GM21529 (cell line): ENCODE data around the gene CASQ2.

Source experiments
- ATAC-seq: cut with Tn5 transposase; IDR thresholded peaks from one replicate; pipeline ENCODE4 v1.9.1; 2021; ENCODE audit not compliant: unreplicated experiment

CASQ2 gene

DNA sequence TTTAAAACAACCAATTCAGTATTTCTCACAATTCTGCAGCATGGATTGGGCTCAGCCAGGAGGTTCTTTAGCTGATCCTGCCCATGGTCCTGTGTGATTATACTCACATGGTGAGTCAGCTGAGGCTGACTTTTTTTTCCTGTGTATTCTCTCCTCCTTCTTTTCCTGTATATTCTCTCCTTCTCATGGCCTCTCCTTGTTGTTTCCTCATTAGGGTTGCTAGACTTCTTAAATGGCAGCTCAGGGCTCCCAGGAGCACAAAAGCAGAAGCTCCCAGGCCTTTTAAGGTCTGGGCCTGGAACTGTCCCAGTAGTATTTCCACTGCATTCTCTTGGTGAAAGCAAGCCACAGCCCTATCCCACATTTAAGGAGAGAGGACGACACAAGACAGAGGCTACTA lies 99.9 kb downstream of the CASQ2 start:
- no peak for ATAC-seq

DNA sequence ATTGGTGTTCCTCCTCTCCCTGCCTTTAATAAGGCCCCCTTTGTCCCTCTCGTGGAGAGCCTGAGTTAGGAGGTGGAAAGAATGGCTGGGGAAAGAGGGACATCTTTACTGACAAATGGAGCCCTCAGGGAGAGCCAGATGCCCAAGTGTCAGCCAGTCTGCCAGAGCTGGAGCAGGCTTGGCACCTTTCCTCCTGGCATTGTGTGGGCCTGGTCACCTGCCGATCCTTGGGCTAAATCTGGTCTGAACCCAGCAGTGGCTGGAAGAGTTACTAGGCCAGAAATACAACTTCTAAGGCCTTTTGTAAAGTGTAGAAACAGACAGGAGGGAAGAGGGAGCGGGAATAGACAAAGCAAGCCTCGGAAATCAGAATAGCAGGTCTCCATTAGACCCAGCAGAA lies 101.8 kb downstream of the CASQ2 start:
- no peak for ATAC-seq

DNA sequence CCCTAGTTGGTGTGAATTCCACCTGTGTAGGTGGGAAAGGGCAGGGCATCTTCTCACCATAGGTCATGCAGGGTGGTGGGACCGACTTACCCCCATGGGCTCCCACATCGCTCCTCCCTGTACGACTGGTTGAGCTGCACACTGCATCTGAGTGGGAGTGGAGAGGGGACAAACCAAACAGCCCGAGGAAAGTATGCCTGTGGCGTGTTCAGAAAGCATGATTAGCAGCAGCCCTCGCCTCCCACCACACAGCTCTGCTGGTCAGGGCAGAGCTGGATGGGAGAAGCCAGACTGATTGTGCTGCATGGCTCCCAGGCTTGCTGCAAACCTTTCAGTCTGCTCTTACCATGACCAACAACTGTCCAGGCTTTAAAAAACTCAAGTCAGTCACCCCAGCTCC lies 102.3 kb downstream of the CASQ2 start:
- no peak for ATAC-seq

DNA sequence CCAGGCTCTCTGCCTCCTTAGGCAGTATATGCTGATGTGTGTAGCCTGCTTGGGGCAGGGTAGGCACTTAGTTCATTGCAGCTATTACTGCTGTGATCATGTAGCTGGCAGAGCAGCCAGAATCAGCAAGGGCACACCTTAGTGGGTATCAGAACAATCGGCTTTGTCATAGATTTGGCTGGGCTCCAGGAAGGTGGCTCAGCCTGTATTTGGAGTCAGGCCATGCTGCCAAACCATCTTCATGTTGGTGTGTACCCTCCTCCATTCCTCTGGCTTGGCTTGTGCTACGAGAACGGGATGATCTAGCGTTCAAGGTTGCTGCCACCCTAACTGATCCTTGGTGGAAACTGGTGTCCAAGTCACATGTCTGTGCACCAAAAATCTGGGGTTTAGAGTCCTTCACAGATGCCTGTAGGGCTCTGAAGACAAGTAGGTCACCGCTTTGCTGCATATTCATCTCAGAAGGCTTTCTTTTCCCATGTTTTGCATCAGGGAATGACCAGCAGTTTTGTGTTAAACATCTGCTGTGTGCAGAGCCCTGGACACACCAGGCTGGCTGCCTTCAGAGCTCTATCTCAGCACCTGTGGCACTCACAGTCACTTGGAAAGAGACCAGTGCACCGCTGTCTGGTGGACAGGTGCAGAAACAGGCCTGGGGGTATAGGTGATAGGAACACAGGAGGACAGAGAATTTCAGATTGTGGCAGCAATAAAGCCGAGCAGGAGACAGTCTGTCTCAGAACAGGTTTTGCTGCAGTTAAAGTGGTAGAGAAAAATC lies 103.0 kb downstream of the CASQ2 start:
- no peak for ATAC-seq

DNA sequence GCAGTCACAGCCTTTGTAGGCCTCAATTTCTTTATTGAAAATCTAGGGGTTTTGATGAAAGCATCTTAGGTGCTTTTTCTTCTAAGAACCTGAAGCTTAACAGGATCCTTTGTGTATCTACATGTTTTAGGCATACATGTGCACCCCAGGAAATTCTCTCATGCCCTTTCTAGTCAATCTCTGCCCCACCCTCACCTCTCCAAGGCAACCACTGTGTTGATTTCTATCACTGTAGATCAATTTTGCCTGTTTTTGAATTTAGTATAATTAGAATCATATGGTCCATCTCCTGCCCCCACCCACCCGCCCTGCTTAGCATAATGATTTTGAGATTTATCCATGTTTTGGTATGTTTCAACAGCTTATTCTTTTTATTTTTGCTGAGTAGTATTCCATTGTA lies 107.4 kb downstream of the CASQ2 start:
- ATAC-seq = no peak

DNA sequence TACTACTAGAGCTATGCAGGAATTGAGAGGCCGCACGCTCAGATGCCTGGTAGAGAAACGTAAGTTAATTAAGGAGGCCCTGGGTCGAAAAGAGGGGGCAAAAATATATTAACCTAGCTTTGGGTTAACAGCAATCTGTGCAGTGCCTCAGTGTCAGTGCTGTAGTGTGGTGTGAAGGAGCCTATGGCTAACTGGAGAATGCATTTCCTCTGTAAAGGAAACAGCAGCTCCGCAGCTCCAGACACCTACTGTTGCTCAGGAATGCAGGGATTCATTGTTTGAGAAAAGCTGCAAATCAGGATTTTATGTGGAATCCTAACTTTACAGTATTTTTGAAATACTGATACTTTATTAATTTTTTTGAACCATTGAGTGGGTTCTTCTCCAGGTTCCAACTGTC lies 108.4 kb downstream of the CASQ2 start:
- ATAC-seq = no peak

DNA sequence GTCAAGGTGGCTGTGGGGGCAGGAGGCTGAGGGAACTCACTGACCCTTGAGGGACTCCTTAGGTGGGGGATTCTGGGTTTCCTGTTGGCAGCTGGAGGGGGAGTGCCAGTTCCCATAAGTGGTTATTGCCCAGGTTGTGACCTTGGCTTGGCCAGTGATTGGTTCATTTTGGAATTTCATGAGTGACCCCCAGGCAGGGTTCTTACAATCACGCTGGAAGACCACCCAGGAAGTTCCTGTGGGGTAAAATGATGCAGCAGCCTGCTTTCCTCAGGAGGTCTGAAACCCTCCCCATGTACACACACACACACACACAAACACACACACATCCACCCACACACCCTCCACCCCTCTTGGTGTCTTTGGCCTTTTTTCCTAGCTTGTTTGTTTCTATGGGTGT lies 109.9 kb downstream of the CASQ2 start:
- no peak for ATAC-seq

DNA sequence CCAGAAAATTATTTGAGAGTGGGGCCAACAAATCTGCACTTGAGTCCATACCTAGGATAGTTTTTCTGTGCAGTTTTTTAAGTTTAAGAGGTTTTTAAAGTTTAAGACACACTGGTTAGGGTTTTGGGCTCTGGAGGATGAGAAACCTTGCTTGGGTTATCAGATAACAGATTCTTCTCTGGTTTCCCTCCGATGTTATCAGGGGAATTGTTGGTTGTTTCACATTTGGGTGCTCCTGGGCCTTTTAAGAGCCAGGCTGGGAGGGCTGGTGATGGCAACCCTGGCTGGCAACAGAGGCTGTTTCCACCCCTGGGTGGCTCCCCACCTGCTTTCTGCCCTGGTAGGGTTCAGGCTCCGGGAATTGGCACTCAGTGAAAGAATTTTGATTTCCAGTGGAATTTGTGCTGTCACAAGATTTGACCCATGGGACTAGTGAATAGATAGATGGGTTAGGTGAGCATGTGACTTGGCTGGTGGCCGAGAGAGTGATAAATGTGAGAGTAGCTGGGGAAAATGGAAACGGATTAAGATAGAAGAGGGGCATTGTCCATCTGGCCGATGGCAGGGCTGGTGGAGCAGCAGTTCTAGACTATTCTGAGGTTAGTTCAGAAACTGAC lies 111.9 kb downstream of the CASQ2 start:
- no peak for ATAC-seq

DNA sequence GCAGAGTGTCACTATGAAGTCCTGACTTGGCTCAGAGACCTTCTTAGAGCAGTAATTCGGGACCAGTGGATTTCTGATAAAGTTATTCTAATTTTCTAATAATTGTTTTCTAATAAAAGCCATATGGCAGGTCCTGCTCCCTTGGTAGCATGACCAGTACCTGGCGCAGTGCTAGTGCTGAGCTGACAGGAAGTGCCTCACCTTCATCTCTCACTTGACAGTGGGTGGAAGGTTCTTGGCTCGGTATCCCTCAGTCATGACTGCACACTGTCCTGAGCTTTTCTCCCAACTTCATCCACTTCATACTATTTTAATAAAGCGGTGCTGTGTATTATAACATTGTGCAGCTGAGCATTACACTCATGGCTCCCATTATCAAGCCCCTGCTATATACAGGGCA lies 112.6 kb downstream of the CASQ2 start:
- no peak for ATAC-seq

DNA sequence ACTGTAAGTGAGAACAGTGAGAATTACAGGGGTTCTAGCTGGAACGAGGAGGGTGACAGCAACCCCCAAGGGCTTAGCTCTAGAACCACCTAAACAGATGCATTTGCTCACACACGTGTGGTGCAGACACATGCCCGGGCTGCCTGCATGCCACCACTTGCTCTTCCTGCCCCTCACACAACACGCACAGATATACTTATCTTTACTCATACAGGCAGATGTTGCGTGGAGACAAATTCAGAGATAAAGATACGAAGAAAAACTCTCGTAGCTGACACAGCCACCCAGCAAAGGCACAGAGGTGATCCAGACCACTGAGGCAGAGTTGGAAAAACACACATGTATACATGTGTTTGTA lies 113.2 kb downstream of the CASQ2 start:
- no peak for ATAC-seq

DNA sequence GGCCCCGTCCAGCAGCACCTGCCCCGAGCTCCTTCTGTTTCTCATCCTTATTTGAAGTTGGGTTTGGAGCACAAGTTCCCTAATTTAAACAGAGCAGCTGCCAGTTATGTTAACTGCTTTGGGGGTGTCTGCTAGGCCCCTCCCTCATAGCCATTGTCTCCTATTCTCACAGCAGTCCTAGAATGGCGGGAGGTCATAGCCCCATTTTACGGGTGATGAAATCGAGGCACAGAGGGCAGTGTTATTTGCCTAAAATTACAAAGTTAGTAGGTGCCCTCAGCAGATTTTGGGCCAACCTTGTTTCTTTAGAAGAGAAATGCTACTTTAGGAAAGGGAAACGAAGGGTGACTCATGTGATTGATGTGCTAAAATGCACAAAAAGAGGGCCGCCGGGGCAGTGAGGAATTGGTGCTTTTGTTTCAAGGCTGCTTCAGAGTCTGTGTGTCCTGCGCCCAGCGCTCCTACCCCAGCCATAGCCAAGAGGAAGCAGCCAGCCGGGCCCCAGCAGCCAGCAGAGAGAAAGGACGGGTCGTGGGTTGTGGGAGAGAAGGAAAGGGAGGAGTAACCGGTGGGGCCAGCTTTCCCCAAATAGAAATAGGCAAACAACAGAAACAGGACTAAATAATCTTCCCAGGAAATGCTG lies 113.7 kb downstream of the CASQ2 start:
- no peak for ATAC-seq

DNA sequence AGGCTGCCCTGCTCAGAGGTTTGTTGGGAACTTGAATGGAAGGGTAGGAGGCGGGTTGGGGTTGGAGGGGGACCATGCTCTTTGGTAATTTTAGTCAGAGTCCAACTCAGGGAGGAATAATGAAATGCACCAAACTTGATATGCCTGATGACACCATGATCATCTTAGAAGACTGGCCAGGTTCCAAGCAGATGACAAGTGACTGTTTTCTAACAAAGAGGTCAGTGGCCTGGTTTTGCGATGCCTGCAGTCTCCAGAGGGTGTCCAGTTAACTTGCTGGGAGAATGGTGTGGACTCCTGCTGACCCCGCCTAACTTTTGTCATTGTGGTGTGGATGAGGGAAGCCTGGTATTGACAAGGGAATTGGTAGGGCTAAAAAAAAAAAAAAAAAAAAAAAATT lies 114.4 kb downstream of the CASQ2 start:
- ATAC-seq = no peak

DNA sequence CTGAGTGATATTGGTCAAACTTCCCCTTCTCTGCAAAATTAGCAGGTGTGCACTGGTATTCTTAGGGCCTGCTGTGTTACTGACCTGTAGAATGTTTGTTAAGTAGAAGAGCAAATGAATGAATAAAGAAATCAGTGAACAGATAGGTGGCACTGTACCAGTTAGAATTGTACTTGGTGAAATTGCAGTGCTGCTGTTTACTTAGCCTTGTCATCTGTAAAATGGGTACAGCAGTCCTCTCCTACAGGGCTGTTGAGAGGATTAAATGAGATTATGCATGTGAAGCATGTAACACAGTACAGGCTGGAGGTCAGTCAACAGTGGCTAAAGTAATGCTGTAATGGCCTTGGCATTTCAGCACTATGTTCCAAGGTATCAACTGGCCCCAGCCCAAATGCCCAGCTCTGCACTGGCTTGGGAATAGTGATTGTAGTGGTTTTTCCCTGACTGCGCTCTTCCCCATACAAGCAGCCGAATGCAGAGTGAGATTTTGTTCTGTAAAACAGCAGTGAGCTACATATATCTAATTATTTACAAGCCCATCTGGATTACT lies 116.2 kb downstream of the CASQ2 start:
- no peak for ATAC-seq

DNA sequence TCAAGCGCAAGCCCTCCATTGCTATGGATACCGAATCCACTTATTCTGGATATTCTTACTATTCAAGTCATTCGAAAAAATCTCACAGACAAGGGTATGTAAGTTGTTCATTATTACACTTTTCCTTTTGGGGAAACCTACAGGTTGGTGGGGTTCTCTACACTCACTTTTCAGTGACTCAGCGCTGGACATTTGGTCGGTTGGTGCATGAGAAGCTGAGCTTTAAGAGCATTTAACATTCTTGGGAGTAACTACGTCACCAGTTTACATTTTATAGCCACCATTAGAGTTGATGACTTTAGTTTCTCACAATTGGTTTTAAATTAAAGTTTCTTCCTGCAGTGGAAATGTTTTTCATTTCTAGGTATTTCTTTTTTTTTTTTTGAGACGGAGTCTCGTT lies 117.1 kb downstream of the CASQ2 start:
- ATAC-seq = no peak

DNA sequence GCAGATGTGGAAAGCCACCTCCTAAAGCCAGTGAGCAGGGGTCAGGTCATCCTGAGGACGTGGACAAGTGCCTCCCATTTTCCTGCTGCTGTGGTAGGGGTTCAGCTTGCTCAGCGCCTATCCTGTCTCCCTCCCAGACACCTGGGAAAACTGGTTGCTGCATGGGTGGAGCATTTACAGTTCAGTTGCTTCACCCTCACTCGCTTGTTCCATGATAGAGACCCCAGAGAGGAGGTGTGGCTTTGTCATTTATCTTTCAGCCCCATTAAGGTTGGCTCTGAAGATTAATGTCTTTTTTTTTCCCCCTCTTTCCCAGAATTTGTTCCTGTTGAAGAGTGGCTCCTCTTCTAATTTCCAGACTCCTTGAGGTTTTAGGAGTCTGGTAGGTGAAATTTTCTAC lies 117.6 kb downstream of the CASQ2 start:
- ATAC-seq = no peak
